ENCODE measurements around the gene PIK3CG.

GRCh38 chr7:106827626-106828025 is 37.5 kb upstream of the PIK3CG start:
- TF ChIP-seq CTCF (IDR thresholded peaks at IDR 0.05) (no peak), POLR2A (IDR thresholded peaks at IDR 0.05) (no peak)
